Natural killer cell (primary cell): ENCODE measurements around the gene TLL2. TPM values are rescaled to one million over a fixed set of nuclear protein-coding genes. Genes with fewer than 3 reads are reported as not detected.

Experiments used
- ATAC-seq, 3 donors: fragments of 150-1000 bp in 2 of 3; fragments of 200-7000 bp in 1 of 3; cut with Tn5 transposase; 1 replicate in 1 of 3; 2 replicates in 2 of 3; pipeline ENCODE4 v1.10.0; 2021; ENCODE audit warnings: mild to moderate bottlenecking in 2 of 3, moderate library complexity in 2 of 3
- DNase-seq, 2 donors: peaks; one replicate each; pipeline versions ENCODE4 v3.0.0 to v3.0.0-alpha.2; 2013 to 2021; ENCODE audit warnings: mixed read lengths in 1 of 2
- H3K27ac ChIP-seq: one replicate; pipeline ENCODE4 v1.5.1; 2013; ENCODE audit warnings: mild to moderate bottlenecking, low read length
- H3K27me3 ChIP-seq: one replicate; pipeline ENCODE4 v1.6.1; 2013; ENCODE audit warnings: low read length; ENCODE audit not compliant: control insufficient read depth, insufficient read depth
- H3K36me3 ChIP-seq: one replicate; pipeline ENCODE4 v1.6.1; 2013; ENCODE audit warnings: low read length; ENCODE audit not compliant: control insufficient read depth, insufficient read depth
- H3K4me1 ChIP-seq: one replicate; pipeline ENCODE4 v1.6.1; 2013; ENCODE audit warnings: low read length; ENCODE audit not compliant: control insufficient read depth, insufficient read depth
- H3K4me3 ChIP-seq: one replicate; pipeline ENCODE4 v1.5.1; 2013; ENCODE audit warnings: low read length
- H3K9me3 ChIP-seq: one replicate; pipeline ENCODE4 v1.6.1; 2013; ENCODE audit warnings: low read length; ENCODE audit not compliant: control insufficient read depth, insufficient read depth
- H3K27ac Mint-ChIP-seq, 2 donors: one replicate each; pipeline ENCODE4 v1.8.0; 2022; ENCODE audit warnings: mild to moderate bottlenecking in 2 of 2, mixed read lengths in 2 of 2, moderate library complexity in 1 of 2
- H3K27me3 Mint-ChIP-seq, 2 donors: one replicate each; pipeline ENCODE4 v1.8.0; 2022; ENCODE audit warnings: low read depth in 2 of 2, mixed read lengths in 2 of 2
- H3K36me3 Mint-ChIP-seq: one replicate; pipeline ENCODE4 v1.8.0; 2022; ENCODE audit warnings: mixed read lengths
- H3K4me1 Mint-ChIP-seq, 2 donors: one replicate each; pipeline ENCODE4 v1.8.0; 2022; ENCODE audit warnings: mixed read lengths in 2 of 2
- H3K4me3 Mint-ChIP-seq: one replicate; pipeline ENCODE4 v1.8.0; 2022; ENCODE audit warnings: mild to moderate bottlenecking, moderate library complexity, mixed read lengths
- H3K9me3 Mint-ChIP-seq, 2 donors: one replicate each; pipeline ENCODE4 v1.8.0; 2022; ENCODE audit warnings: mixed read lengths in 2 of 2
- CTCF ChIP-seq: fragments of 200-600 bp; IDR thresholded peaks from one replicate; pipeline ENCODE4 v1.8.0; 2022; ENCODE audit warnings: antibody characterized with exemption
- WGBS: methylation state at CpG from one replicate; pipeline ENCODE4 v1.1.7; 2013; ENCODE audit warnings: missing lambda C conversion rate; ENCODE audit not compliant: insufficient coverage; 5-methylcytosine and 5-hydroxymethylcytosine counted together
- intact Hi-C: fragments of 100-400 bp; cut with micrococcal nuclease; formaldehyde crosslinking; loops from one replicate; pipeline ENCODE4 v1.14.2; 2022
- total RNA-seq, 4 donors: library from RNA; stranded (reverse); fragments of 120-200 nt in 1 of 4; gene quantifications; one replicate each; pipeline versions ENCODE4 v1.2.3 to v1.2.4, GENCODE V29; 2013 to 2022

The TLL2 gene
- total RNA-seq, 3 donors from 2014 or later (not counting 1 experiment from before 2014, with no cell fraction given): not detected

GRCh38 chr10:96352027-96352426, 161.7 kb downstream of the TLL2 start:
- ATAC-seq: no peak
- Mint-ChIP-seq H3K9me3 (no peaks in the 10 kb centered on the region), H3K27ac (no peak overlapping the region), H3K27me3 (peaks cover 6 to 26% of the 10 kb centered on the region in 2 donors), H3K36me3 (no peaks in the 10 kb centered on the region), H3K4me1 (no peaks in the 10 kb centered on the region), H3K4me3 (no peak overlapping the region)
- no peak for TF ChIP-seq CTCF
- H3K36me3 ChIP-seq: no peaks in the 10 kb centered on the region
- no peaks in the 10 kb centered on the region for H3K4me1 ChIP-seq
- H3K27ac ChIP-seq: no peak overlapping the region
- no peaks in the 10 kb centered on the region for H3K9me3 ChIP-seq
- no peak overlapping the region for H3K4me3 ChIP-seq
- no peaks in the 10 kb centered on the region for H3K27me3 ChIP-seq
- DNase-seq: no peak
- intact Hi-C loops: no loop called here

- peaks cover 13 to 27% of the 10 kb centered on the region in 2 donors for H3K27me3 Mint-ChIP-seq
- no peak for TF ChIP-seq CTCF
- no peaks in the 10 kb centered on the region for H3K36me3 Mint-ChIP-seq
- no peaks in the 10 kb centered on the region for H3K4me1 ChIP-seq
- no peaks in the 10 kb centered on the region for H3K36me3 ChIP-seq
- no CpG with 5 or more reads among the region's 1 CpG for WGBS
- H3K9me3 Mint-ChIP-seq: peaks cover 2 to 8% of the 10 kb centered on the region in 2 donors
- H3K4me1 Mint-ChIP-seq: no peaks in the 10 kb centered on the region
- H3K9me3 ChIP-seq: no peaks in the 10 kb centered on the region
- H3K27ac ChIP-seq: no peak overlapping the region
- H3K4me3 ChIP-seq: no peak overlapping the region
- H3K4me3 Mint-ChIP-seq: no peak overlapping the region
- no peak for DNase-seq
- H3K27ac Mint-ChIP-seq: no peak overlapping the region
- H3K27me3 ChIP-seq: no peaks in the 10 kb centered on the region
- no peak for ATAC-seq
- intact Hi-C loops: no loop called here
Observed at GRCh38 chr10:96346295-96346694, 167.4 kb downstream of the TLL2 start.

GRCh38 chr10:96345222-96345621, 168.5 kb downstream of the TLL2 start:
- no peaks in the 10 kb centered on the region for H3K4me1 Mint-ChIP-seq
- H3K4me3 Mint-ChIP-seq: no peak overlapping the region
- Histone ChIP-seq H3K27me3 (no peaks in the 10 kb centered on the region), H3K9me3 (no peaks in the 10 kb centered on the region), H3K4me3 (no peak overlapping the region), H3K4me1 (no peaks in the 10 kb centered on the region), H3K36me3 (no peaks in the 10 kb centered on the region), H3K27ac (no peak overlapping the region)
- no peak for ATAC-seq
- no peak overlapping the region for H3K27ac Mint-ChIP-seq
- peaks cover 13 to 27% of the 10 kb centered on the region in 2 donors for H3K27me3 Mint-ChIP-seq
- no peaks in the 10 kb centered on the region for H3K36me3 Mint-ChIP-seq
- peaks cover 2 to 8% of the 10 kb centered on the region in 2 donors for H3K9me3 Mint-ChIP-seq
- DNase-seq: no peak
- WGBS: 56% methylated on average over 2 of the region's 2 CpGs
- TF ChIP-seq CTCF: no peak
- intact Hi-C loops: no loop called here

GRCh38 chr10:96344178-96344577, 169.5 kb downstream of the TLL2 start:
- no peak overlapping the region for H3K27ac Mint-ChIP-seq
- no peak overlapping the region for H3K4me3 Mint-ChIP-seq
- intact Hi-C loops: no loop called here
- no peaks in the 10 kb centered on the region for H3K36me3 Mint-ChIP-seq
- no peaks in the 10 kb centered on the region for H3K36me3 ChIP-seq
- no peaks in the 10 kb centered on the region for H3K4me1 Mint-ChIP-seq
- 100% methylated on average over 2 of the region's 4 CpGs for WGBS
- H3K4me1 ChIP-seq: no peaks in the 10 kb centered on the region
- peaks cover 13 to 29% of the 10 kb centered on the region in 2 donors for H3K27me3 Mint-ChIP-seq
- H3K9me3 Mint-ChIP-seq: peaks cover 2 to 8% of the 10 kb centered on the region in 2 donors
- no peak overlapping the region for H3K4me3 ChIP-seq
- H3K27me3 ChIP-seq: no peaks in the 10 kb centered on the region
- H3K27ac ChIP-seq: no peak overlapping the region
- ATAC-seq: no peak
- DNase-seq: no peak
- no peaks in the 10 kb centered on the region for H3K9me3 ChIP-seq
- TF ChIP-seq CTCF: no peak
